GM19328 (cell line): ENCODE measurements around the gene P4HTM.

Experiments used
- ATAC-seq: cut with Tn5 transposase; IDR thresholded peaks from one replicate; pipeline ENCODE4 v1.9.1; 2021; ENCODE audit warnings: mild to moderate bottlenecking, moderate library complexity; ENCODE audit not compliant: unreplicated experiment

The P4HTM gene

GRCh38 chr3:48989796-48990635, at the start of gene P4HTM:
Gene P4HTM, plus strand, starts transcription at chr3:48990241. Its CDS starts 16 bp downstream, at chr3:48990257.
- peak; percentile 48 for ATAC-seq

- no peak for ATAC-seq
Measured at GRCh38 chr3:48945432-48945831, 44.6 kb upstream of the P4HTM start.

GRCh38 chr3:48945891-48946549, 44.0 kb upstream of the P4HTM start:
- ATAC-seq = no peak

- ATAC-seq = no peak
Measured at GRCh38 chr3:48949376-48949717, 40.7 kb upstream of the P4HTM start.

- ATAC-seq = no peak
Measured at GRCh38 chr3:48950051-48950450, 40.0 kb upstream of the P4HTM start.

- no peak for ATAC-seq
Measured at GRCh38 chr3:48951764-48952163, 38.3 kb upstream of the P4HTM start.

GRCh38 chr3:48952510-48953118, 37.4 kb upstream of the P4HTM start:
- ATAC-seq = no peak

- ATAC-seq = no peak
Measured at GRCh38 chr3:48957006-48957705, 32.9 kb upstream of the P4HTM start.

- ATAC-seq = no peak
Measured at GRCh38 chr3:48960841-48961413, 29.1 kb upstream of the P4HTM start.

- no peak for ATAC-seq
Measured at GRCh38 chr3:48962340-48962739, 27.7 kb upstream of the P4HTM start.

- ATAC-seq = no peak
Measured at GRCh38 chr3:48962939-48963338, 27.1 kb upstream of the P4HTM start.

- ATAC-seq = no peak
Measured at GRCh38 chr3:48963591-48963990, 26.4 kb upstream of the P4HTM start.

- ATAC-seq = no peak
Measured at GRCh38 chr3:48966367-48966766, 23.7 kb upstream of the P4HTM start.

- ATAC-seq = no peak
Measured at GRCh38 chr3:48966876-48967361, 23.1 kb upstream of the P4HTM start.

GRCh38 chr3:48970586-48970985, 19.5 kb upstream of the P4HTM start:
- ATAC-seq = no peak

- no peak for ATAC-seq
Measured at GRCh38 chr3:48974076-48974864, 15.8 kb upstream of the P4HTM start.

GRCh38 chr3:48979451-48979850, 10.6 kb upstream of the P4HTM start:
- ATAC-seq = no peak

- ATAC-seq = no peak
Measured at GRCh38 chr3:48980295-48980694, 9.7 kb upstream of the P4HTM start.

GRCh38 chr3:48982016-48982415, 8.0 kb upstream of the P4HTM start:
- ATAC-seq = no peak

GRCh38 chr3:48982686-48983085, 7.4 kb upstream of the P4HTM start:
- ATAC-seq = no peak
